Gastrocnemius medialis (tissue), 4 donors: Measurements from ENCODE around the gene IRF2.

Experiments
- CTCF ChIP-seq, 5 experiments: fragments of 450-650 bp in 3 of 5; fragments of 200-600 bp in 2 of 5; sonication (generic) in 2 of 5; IDR thresholded peaks in 4 of 5; conservative IDR thresholded peaks in 1 of 5; 1 replicate in 4 of 5; 2 replicates in 1 of 5; pipeline ENCODE4 v1.5.1; 2016 to 2019; ENCODE audit warnings: antibody characterized with exemption in 5 of 5, mild to moderate bottlenecking in 3 of 5, moderate library complexity in 3 of 5
- POLR2A ChIP-seq, 2 donors: fragments of 450-650 bp; IDR thresholded peaks; one replicate each; pipeline ENCODE4 v1.6.1; 2017; ENCODE audit warnings: antibody characterized with exemption in 2 of 2, mild to moderate bottlenecking in 2 of 2, moderate library complexity in 2 of 2

GRCh38 chr4:184450045-184450444 is 24.3 kb downstream of the IRF2 start:
- TF ChIP-seq CTCF (IDR thresholded peaks at IDR 0.05 in 4 of 5, conservative IDR thresholded peaks at IDR 0.05 in 1 of 5) (no peak), POLR2A (IDR thresholded peaks at IDR 0.05) (no peak)
